Tibial nerve (tissue), 4 donors: ENCODE results near the gene TRIM41.

Experiments
- EP300 ChIP-seq, 2 donors: sonication (generic); formaldehyde crosslinking; IDR thresholded peaks; one replicate each; pipeline ENCODE4 v1.6.1; 2017; ENCODE audit warnings: antibody characterized with exemption in 2 of 2, mild to moderate bottlenecking in 1 of 2
- POLR2A ChIP-seq, 2 donors: fragments of 450-650 bp; IDR thresholded peaks; one replicate each; pipeline ENCODE4 v1.6.1; 2017; ENCODE audit warnings: antibody characterized with exemption in 2 of 2, mild to moderate bottlenecking in 2 of 2, moderate library complexity in 2 of 2
- TF ChIP-seq, protein P1 (sequence below), 5 experiments: fragments of 200-600 bp in 3 of 5; fragments of 450-650 bp in 2 of 5; sonication (generic) in 3 of 5; IDR thresholded peaks; one replicate each; pipeline ENCODE4 v1.5.1; 2016 to 2019; ENCODE audit warnings: antibody characterized with exemption in 5 of 5, mild to moderate bottlenecking in 3 of 5, moderate library complexity in 2 of 5

DNA sequence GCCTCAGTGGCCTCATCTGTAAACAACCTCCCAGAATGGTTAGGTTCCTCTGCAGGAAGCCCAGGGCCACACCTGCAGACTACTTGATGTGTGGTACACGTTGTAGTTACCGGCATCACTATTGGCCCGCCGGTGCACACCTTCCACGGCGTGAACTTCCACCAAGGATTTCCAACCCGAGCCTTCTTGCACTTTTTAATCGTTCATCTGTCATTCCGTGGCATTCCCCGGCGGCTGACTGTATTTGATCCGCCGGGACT, 5.3 kb upstream of the TRIM41 start:
- TF ChIP-seq, protein P1, sequence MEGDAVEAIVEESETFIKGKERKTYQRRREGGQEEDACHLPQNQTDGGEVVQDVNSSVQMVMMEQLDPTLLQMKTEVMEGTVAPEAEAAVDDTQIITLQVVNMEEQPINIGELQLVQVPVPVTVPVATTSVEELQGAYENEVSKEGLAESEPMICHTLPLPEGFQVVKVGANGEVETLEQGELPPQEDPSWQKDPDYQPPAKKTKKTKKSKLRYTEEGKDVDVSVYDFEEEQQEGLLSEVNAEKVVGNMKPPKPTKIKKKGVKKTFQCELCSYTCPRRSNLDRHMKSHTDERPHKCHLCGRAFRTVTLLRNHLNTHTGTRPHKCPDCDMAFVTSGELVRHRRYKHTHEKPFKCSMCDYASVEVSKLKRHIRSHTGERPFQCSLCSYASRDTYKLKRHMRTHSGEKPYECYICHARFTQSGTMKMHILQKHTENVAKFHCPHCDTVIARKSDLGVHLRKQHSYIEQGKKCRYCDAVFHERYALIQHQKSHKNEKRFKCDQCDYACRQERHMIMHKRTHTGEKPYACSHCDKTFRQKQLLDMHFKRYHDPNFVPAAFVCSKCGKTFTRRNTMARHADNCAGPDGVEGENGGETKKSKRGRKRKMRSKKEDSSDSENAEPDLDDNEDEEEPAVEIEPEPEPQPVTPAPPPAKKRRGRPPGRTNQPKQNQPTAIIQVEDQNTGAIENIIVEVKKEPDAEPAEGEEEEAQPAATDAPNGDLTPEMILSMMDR (IDR thresholded peaks at IDR 0.05): no peak
- TF ChIP-seq POLR2A (IDR thresholded peaks at IDR 0.05) (no peak), EP300 (IDR thresholded peaks at IDR 0.05) (no peak)
